Choroid plexus epithelial cell (primary cell): ENCODE measurements around the gene DNAI1.

ENCODE experiments used
- DNase-seq: peaks from one replicate; pipeline ENCODE4 v3.0.0-alpha.2; 2010; ENCODE audit warnings: low read depth
- H3K4me3 ChIP-seq: 2 replicates; pipeline ENCODE4 v1.5.1; 2011; ENCODE audit warnings: low read depth, mild to moderate bottlenecking, control low read depth, low read length, moderate library complexity
- TF ChIP-seq, protein P1 (sequence below): conservative IDR thresholded peaks from 2 replicates; pipeline ENCODE4 v1.5.1; 2011; ENCODE audit warnings: low read depth, mild to moderate bottlenecking, control low read depth, inconsistent platforms, low read length, moderate library complexity

The DNAI1 gene

DNA sequence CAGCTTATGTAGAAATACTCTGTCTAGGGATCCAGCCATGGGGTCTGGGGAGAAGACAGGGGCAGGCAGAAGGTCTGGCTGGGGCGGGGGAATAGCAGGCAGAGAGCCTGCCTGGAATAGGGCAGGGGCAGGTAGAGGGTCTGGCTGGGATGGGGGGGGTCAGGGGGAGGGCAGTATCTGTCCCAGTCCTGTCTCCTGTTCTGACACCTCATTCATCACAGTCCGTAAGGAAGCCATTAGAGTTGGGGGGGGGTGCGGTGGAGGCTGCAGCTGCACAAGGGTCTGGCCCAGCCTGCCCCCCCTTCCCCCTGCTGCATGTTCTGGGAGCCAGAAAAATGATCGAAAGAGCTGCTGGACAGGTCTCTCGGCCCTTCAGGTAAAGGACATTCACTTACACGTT, 98.3 kb downstream of the DNAI1 start:
- no peak overlapping the region for H3K4me3 ChIP-seq
- TF ChIP-seq, protein P1, sequence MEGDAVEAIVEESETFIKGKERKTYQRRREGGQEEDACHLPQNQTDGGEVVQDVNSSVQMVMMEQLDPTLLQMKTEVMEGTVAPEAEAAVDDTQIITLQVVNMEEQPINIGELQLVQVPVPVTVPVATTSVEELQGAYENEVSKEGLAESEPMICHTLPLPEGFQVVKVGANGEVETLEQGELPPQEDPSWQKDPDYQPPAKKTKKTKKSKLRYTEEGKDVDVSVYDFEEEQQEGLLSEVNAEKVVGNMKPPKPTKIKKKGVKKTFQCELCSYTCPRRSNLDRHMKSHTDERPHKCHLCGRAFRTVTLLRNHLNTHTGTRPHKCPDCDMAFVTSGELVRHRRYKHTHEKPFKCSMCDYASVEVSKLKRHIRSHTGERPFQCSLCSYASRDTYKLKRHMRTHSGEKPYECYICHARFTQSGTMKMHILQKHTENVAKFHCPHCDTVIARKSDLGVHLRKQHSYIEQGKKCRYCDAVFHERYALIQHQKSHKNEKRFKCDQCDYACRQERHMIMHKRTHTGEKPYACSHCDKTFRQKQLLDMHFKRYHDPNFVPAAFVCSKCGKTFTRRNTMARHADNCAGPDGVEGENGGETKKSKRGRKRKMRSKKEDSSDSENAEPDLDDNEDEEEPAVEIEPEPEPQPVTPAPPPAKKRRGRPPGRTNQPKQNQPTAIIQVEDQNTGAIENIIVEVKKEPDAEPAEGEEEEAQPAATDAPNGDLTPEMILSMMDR, result no peak
- DNase-seq, result no peak

DNA sequence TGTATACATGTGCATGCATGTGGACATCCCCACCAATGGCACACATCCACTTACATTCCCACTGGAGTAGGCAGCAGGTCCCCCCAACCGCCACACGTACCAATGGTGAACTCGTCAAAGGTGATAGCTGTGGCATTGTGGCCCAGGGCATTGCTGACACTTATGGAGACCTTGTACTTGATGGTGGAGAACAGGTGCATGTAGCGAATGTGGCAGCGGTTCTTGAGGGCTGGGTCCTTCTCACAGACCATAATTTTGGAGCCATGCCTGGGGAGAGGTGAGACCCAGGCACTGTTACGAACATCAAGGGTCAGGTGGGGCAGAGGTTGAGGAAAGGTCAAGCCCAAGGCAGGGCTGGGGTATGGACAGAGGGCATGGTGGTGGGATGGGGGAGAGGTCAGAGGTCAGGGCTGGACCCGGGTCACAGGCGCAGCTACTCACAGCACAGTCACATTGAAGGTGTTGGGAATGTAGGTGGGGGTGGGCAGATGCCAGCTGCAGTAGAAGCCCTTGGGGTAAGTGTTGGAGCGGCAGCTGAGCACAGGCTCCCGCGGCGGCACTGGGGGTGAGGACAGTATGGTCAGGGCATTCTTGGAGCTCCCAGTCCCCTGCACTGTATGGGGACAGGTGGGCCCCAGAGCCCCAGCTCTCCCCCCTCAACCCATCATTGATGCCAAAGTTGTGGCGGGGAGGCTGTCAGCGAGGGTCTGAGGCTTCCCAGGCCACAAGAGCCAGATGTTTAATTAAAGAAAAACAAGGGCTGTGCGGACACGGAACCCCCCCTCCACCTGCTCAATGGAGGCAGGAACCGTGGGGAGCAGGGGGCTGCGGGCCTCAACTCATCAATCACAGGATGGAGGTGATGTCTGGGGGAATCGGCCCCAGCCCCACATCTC, 99.1 kb downstream of the DNAI1 start:
- no peak for DNase-seq
- TF ChIP-seq, protein P1, result no peak
- no peak overlapping the region for H3K4me3 ChIP-seq

DNA sequence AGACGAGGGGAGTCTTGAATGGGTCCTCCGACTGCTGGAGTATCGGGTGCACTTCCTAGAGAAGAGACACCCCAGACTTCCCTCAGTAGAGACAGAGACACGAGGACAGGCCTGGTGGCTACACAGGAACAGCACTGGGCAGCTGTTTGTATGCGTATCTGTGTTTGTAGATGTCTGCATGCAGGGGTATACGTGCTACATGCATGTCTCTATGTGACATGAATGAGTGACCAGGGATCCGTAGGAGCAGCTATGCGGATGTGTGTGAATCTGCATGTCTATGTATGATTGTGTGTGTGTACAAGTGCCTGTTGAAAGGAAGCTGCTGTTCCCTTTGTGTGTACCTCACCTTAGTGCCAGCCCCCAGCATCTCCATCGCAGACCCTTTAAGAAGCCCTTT, 99.8 kb downstream of the DNAI1 start:
- DNase-seq, result no peak
- TF ChIP-seq, protein P1, result no peak
- no peak overlapping the region for H3K4me3 ChIP-seq

DNA sequence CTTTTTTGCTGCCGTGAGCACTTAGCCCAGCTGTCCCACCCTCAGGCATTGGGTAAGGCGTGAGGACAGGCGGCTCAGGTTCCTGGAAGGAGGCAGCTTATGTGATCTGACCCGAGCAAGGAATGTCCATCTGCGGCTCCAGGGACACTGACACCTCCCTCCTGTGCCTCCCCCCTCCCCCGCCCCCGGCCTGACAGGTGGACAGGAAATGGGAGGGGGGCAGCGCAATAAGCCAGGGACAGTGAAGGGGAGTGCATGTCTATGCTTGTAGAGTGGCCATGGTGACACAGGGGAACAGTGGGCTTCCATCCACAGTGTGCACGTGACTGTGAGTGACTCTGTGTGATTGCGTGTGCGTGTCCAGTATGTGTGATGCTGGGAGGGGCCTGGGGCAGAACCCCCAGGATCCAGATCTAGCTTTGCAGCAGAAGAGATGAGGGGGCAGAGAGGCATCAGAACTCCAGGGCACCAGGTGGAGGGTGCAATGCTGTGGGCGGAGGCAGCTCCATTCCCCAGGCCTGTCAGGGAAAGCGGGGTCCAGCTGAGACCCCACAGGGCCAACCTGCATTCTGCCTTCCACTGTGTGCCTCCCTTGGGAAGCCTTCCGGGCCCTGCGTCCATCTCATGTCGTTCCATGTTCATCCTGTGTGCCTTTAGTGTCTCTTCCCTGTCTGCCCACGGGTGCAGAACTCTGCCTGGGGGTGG, 100.5 kb downstream of the DNAI1 start:
- DNase-seq, result no peak
- TF ChIP-seq, protein P1, result no peak
- no peak overlapping the region for H3K4me3 ChIP-seq

DNA sequence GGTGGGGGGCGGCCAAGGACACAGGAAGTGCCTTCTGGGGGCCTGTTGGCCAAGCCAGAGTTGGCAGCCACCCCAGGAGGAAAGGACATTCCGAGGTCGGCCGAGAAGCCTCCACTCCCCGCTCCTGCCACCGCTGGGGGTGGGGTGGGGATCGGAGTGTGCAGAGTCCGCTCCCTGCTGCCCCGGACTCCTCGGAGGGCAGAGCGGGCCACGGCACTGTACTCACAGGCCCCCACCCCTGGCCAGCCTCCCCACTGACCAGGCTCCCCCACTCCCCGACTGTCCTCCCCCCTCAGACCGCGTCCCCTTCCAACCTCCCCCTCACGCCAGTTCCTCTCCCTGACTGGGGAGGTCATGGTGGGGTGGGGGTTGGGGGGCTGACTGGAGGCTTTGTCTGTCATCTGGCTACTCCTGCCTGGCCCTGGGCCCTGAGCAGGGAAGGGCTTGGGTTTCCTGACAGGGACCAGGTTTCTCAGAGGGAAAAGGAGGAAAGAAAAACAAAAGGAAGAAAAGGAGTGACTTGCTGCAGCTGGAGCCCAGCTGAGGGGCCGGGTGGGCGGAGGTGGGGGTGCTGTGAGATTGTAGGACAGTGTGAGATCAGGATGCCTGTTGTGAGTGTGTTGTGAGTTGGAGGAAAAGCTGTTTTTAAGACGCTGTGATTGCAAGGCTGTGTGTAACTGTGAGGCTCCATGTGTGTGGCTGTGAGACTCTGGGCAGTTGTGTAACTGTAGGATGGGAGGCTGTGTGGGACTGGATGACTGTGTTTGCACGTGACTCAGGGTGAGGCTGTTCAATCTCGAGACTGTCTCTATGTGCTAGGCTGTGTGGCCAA, 101.2 kb downstream of the DNAI1 start:
- DNase-seq, result peak; percentile 72
- no peak overlapping the region for H3K4me3 ChIP-seq
- TF ChIP-seq, protein P1, result no peak

DNA sequence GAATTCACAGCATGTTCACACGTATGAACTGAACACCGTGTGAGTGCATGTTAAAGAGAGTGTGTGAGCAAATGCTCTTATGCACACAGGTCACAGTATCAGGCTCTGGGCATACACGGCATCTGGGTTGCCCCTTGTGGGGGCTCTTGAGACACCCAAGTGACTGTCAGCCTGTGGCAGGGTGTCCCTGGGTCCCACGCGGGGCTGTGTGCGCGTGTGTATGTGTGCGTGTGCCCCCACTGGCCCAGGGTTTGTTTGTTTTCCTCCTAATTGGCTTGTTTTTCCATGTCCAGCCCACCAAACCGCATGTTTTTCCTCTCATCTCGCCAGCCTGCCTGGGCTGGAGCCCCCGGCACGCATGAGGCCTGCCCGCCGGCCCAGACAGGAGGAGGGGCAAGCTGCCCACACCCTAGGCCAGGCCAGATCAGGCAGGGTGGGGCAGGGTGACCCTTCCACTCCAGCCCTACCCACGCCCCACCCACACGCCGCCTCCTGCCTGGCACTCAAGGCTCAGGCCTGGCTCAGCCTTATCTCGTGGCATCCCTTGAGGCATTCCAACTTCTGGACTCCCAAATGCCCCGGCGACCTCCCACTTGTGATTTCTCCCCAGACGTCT, 102.1 kb downstream of the DNAI1 start:
- TF ChIP-seq, protein P1, result no peak
- no peak overlapping the region for H3K4me3 ChIP-seq
- DNase-seq, result no peak
